GM18502 (cell line): ENCODE data around the gene ART4.
A peak's percentile ranks its signal among the peaks of the same experiment; 100 is the strongest.

Experiments
- ATAC-seq: cut with Tn5 transposase; IDR thresholded peaks from one replicate; pipeline ENCODE4 v1.9.1; 2021; ENCODE audit warnings: mild to moderate bottlenecking; ENCODE audit not compliant: unreplicated experiment, poor library complexity

The ART4 gene

DNA sequence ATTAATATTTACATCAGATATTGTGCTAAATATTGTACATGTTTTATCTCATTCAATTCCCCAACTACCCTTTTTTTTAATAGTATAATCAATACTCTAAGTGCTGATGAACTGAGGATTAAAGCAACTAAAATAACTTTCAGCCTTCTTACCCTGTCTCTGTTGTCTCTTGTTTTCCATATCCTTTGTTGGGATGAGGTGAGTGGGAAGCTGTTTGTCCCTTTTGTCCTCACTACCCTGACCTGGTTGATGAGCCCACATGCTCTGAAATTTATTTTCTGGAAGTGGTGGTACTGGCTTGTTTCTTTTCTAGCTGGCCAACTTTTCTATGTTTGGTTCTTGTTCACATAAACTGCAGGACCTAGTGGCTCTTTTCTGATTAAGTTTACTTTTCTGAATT lies 9.6 kb upstream of the ART4 start:
- ATAC-seq, result no peak

DNA sequence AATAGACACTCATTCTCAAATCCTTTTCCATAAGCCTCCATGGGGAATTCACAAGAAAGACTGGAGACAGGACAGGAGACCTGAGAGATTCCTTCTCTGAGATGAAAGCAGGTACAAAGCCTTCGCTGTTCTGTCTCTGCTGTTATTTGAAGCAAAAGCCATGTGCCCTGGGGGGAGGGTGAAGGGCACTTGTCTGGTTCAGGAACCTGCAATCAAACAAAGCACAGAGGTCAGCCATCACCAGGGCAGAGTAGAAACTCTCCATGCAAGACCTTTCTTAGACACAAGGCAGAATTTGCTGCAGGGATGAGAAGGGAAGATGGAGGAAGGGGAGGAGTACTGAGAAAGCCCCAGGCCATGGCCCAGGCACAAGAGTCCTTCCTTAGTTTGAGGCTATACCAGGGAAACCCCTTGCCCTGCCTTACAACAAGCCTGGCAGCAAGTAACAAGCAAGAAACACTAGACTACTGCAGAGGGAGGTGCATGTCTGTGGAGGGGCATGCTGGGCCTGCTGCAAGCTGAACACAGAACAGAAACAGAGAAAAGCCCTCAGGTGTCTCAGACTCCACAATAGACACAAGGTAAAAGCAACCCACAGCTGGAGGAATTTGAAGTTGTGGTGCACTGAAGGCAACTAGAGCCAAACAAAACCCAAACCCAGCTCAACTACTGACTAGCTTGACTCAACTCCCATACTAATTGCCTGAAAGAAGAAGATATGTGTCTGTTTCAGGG lies 7.8 kb upstream of the ART4 start:
- ATAC-seq, result peak; percentile 87

DNA sequence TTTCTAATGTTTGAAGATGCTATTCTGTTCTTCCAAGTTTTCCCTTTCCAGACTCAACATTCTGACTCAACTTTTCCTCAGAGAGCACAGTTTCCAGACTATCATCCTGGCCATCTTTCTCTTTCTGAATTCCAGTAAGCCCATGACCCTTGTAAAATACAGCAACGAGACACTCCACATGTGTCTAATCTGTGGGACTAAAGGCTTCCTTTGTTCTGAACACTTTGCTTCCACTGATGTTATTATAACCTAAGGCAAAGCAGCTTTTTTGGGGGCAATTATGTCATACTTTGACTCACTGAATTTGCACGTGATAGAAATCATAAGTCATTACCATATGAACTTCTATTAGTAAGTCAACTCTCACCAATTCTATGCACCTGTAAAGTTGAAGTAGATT lies 6.3 kb upstream of the ART4 start:
- no peak for ATAC-seq

- no peak for ATAC-seq
Measured at GRCh38 chr12:14846876-14847580, 3.7 kb upstream of the ART4 start.

DNA sequence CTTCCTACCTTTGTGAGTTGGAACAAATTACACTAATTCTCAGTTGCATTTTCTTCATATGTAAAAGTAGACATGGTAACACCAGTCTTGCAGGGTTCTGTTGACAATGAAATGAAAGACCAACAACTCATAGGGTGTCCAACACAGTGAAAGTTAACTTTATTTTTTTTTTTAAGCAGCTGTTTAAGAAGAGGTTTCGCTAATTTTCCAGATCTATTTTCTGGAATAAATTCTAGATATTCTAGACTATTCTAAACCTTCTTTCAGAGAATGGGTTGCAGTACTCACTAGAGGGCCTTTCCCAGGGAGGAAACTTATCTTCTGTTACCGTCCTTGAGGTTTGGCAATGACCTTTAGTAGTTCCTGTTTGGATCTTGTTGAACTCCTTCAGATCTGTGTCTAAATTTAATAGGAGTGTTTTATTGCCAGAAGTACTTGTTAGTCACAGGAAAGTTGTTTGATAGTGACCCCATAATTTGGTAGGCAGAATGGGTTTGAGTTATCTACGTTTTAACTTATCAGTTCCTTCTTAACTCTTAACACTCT lies 2.8 kb upstream of the ART4 start:
- no peak for ATAC-seq

GRCh38 chr12:14845350-14845750 lies 2.0 kb upstream of the ART4 start:
- ATAC-seq, result no peak

DNA sequence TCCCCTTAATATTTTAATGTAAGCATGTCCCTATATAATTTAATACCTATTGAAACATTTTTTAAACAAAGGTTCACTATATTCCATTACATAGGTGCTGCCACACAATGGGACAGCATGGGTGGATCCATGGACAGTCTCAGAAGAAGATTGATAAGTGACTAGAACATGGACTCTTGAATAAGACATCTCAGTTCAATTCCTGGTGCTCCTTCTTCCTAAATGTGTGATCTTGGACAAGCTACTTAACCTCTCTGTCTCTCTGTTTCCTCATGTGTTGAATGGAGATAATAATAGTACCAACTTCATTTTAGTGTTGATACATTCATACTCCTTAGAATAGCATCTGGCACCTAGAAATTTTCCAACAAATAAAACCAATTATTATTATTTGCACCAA lies 1.1 kb upstream of the ART4 start:
- ATAC-seq, result no peak

- no peak for ATAC-seq
Measured at GRCh38 chr12:14842315-14842714, 1.0 kb downstream of the ART4 start.

DNA sequence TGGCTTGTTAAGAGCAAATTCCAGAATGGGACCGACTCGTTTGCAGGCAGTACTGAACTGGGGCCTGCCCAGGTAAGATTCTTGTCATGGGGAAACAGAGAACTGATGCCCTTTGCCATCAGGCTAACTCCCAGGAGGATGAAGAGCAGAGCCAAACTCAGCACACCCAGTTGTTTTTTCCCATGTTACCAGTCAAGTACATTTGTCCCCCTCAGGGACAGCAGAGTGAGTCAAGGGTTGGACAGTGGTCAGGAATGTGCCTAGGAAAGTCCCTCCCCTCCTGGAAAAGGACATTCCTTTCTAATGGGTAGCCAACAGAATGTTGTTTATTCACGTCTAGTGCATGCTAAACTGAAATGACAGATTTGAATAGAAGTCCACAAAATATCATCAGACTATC lies 1.6 kb downstream of the ART4 start:
- no peak for ATAC-seq

- no peak for ATAC-seq
Measured at GRCh38 chr12:14840616-14841015, 2.7 kb downstream of the ART4 start.

DNA sequence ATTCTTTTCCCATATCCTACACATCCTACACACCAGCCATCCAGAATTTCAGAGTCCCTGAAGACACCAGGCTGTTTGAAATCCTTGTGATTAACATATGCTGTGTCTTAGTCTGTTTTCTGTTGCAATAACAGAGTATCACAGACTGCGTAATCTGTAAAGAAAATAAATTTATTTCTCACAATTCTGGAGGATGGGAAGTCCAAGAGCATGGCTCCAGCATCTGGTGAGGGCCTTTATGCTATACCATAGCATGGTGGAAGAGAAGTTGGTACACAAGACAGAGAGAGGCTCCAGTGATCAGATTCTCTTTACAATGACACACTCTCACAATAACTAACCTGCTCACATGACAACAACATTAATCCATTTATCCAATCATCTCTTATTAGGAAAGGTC lies 4.1 kb downstream of the ART4 start:
- no peak for ATAC-seq

DNA sequence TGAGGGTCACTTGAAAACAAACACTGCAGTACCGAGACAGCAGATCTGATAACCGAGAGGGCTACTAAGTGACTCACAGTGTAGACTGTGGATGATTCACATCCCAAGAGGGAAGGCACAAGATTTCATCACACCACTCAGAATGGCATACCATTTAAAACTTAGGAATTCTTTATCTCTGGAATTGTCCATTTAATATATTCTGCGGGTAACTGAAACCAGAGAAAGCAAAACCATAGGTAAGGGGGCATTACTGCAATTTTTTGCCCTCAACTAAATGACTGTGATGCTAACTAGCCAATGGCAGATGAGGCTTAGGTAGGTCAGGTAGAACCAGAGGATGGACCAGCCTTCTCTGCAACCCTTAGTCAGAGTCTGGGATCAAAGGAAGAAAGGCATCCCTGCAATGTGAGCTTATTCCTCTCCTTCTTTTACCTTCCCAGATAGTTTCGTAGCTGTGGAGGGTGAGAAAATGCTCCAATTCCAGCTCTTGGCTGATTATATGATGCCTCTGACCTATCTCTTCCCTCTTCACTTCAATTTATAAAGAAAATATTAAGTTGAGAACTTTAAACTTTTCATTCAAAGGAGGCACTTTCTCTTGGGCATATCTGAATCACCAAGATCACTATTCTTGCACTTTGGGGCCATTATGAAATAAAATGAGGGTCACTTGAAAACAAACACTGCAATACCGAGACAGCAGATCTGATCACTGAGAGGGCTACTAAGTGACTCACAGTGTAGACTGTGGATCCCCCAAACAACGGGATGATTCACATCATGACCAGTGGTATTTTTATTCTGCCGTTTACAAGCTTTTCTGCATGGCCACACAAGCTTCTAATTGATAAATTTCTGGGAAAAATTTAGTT lies 6.8 kb downstream of the ART4 start:
- ATAC-seq, result no peak

GRCh38 chr12:14834509-14834908 lies 8.8 kb downstream of the ART4 start:
- no peak for ATAC-seq

DNA sequence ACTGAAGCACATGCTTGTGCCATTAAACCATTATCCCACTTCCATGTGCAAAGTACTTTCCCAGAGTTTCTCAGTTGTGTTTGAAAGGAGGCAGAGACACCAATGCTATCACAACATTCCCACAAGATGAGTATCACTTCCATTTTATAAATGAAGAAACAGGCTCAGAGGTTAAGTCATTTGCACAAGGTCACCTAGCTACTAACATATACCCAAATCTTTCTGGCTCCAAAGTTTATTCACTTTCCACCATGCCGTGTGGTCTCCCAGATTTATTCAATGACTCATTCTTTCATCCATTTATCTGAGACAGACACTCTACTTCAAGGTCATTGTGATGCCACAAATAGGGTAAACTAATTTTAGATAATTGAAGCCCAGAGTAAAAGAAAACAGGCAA lies 9.4 kb downstream of the ART4 start:
- no peak for ATAC-seq

- no peak for ATAC-seq
Measured at GRCh38 chr12:14833336-14833735, 10.0 kb downstream of the ART4 start.

- ATAC-seq, result peak; percentile 95
Measured at GRCh38 chr12:14828892-14829291, 14.4 kb downstream of the ART4 start.

DNA sequence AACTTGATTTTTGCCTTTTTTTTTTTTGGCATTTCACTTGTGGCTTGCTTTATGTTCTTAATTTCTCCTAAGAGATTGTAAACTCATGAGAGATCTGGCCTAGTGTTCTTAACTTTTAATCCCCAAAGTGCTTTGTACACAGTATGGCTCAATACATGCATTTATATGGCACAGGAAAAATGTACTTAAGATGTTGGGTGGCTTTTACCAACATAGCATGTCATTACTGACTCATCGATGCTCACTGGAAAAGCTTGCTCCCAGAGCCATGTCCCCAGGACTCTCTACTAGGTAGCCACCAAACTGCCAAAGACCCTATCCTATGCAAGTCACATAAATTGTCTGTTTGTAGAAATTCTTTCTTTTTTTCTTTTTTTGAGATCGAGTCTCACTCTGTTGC lies 16.3 kb downstream of the ART4 start:
- no peak for ATAC-seq

GRCh38 chr12:14826491-14826890 lies 16.8 kb downstream of the ART4 start:
- no peak for ATAC-seq

GRCh38 chr12:14825256-14825655 lies 18.1 kb downstream of the ART4 start:
- no peak for ATAC-seq

DNA sequence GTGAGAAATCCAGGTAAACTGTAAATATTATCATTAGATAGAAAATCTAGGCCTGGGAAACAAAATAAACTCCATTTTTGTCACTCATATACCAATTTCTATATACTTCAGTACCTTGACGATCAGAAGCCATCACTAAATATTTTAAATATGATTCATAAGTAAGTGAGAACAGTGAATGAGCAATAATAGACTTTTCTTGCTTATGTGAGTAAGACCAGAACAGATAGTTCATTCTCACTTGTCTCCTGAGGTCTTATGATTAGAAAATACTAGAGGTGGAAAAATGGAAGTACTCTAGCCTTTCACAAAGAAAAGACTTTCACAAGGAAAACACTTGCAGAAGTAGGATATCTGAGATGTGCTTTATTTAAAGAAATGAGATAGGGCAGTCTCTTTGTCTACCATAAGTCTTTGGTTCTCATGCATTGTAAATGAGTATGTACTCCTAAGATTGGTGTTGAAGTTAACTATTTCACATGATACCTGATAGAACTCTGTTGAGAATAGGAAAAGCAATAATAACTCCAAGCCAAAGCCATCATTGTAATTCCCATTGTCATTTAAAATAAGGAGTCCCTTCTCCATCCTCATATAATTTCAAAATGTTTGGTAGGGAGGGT lies 19.2 kb downstream of the ART4 start:
- no peak for ATAC-seq
